G401.6 (cell line): ENCODE results near the gene AFDN.

Experiments used
- FAIRE-seq: peaks from 2 replicates; lab custom pipeline; 2012; peaks lifted over from hg19 to GRCh38; lab: Jason Lieb, UNC

The AFDN gene

GRCh38 chr6:167918548-167919278 lies 92.0 kb downstream of the AFDN start:
- no peak for FAIRE-seq

GRCh38 chr6:167919349-167919748 lies 92.6 kb downstream of the AFDN start:
- FAIRE-seq: no peak

GRCh38 chr6:167920165-167920564 lies 93.5 kb downstream of the AFDN start:
- FAIRE-seq: no peak

- FAIRE-seq: no peak
These were observed 95.1 kb downstream of the AFDN start for GRCh38 chr6:167921831-167922230.

GRCh38 chr6:167925026-167925425 lies 98.3 kb downstream of the AFDN start:
- no peak for FAIRE-seq

- FAIRE-seq: no peak
These were observed 100.5 kb downstream of the AFDN start for GRCh38 chr6:167927246-167927645.

GRCh38 chr6:167928111-167928510 lies 101.4 kb downstream of the AFDN start:
- FAIRE-seq: no peak

GRCh38 chr6:167930295-167930694 lies 103.6 kb downstream of the AFDN start:
- no peak for FAIRE-seq

- FAIRE-seq: no peak
These were observed 106.0 kb downstream of the AFDN start for GRCh38 chr6:167932468-167933276.

GRCh38 chr6:167933290-167933689 lies 106.6 kb downstream of the AFDN start:
- FAIRE-seq: no peak

GRCh38 chr6:167933847-167934246 lies 107.1 kb downstream of the AFDN start:
- no peak for FAIRE-seq

GRCh38 chr6:167934426-167934864 lies 107.7 kb downstream of the AFDN start:
- FAIRE-seq: no peak

GRCh38 chr6:167936051-167936450 lies 109.3 kb downstream of the AFDN start:
- FAIRE-seq: no peak

GRCh38 chr6:167937301-167937700 lies 110.6 kb downstream of the AFDN start:
- no peak for FAIRE-seq

GRCh38 chr6:167937948-167938911 lies 111.5 kb downstream of the AFDN start:
- FAIRE-seq: no peak

- FAIRE-seq: no peak
These were observed 115.1 kb downstream of the AFDN start for GRCh38 chr6:167941822-167942221.

GRCh38 chr6:167944130-167944529 lies 117.4 kb downstream of the AFDN start:
- no peak for FAIRE-seq

GRCh38 chr6:167946007-167946406 lies 119.3 kb downstream of the AFDN start:
- no peak for FAIRE-seq

- no peak for FAIRE-seq
These were observed 119.9 kb downstream of the AFDN start for GRCh38 chr6:167946604-167947003.

GRCh38 chr6:167947716-167948115 lies 121.0 kb downstream of the AFDN start:
- FAIRE-seq: no peak

GRCh38 chr6:167948716-167949115 lies 122.0 kb downstream of the AFDN start:
- no peak for FAIRE-seq

GRCh38 chr6:167949121-167949684 lies 122.5 kb downstream of the AFDN start:
- FAIRE-seq: no peak
